GM10847 (cell line): ENCODE data around the gene PBX1.

Source experiments
- POLR2A ChIP-seq: IDR thresholded peaks from 2 replicates; pipeline ENCODE4 v1.6.1; 2011; ENCODE audit not compliant: insufficient read length; ENCODE audit errors: extremely low read depth

PBX1 gene

DNA sequence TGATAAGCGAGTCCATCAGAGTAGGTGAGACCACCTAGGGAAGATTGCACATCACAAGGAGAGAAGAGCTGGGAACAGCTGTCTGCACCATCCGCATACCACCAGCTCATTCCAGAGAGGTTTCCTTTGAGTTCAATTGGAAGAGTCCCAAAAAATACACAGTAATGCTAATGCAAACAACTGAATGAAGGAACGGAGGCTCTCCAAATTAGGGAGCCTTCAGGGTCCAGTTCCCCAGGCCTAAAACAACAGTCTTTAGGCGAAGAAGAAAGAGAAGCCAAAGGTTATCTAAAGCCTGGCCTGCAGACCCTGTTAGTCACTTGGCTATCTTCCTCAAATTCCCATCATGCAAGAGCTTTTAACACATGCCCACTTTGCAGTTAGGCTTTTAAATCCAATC lies 246.4 kb downstream of the PBX1 start:
- no peak for TF ChIP-seq POLR2A

- no peak for TF ChIP-seq POLR2A
Measured at GRCh38 chr1:164806531-164806930, 247.5 kb downstream of the PBX1 start.

GRCh38 chr1:164813776-164814175 lies 254.8 kb downstream of the PBX1 start:
- TF ChIP-seq POLR2A = no peak

- TF ChIP-seq POLR2A = no peak
Measured at GRCh38 chr1:164821648-164822047, 262.7 kb downstream of the PBX1 start.

DNA sequence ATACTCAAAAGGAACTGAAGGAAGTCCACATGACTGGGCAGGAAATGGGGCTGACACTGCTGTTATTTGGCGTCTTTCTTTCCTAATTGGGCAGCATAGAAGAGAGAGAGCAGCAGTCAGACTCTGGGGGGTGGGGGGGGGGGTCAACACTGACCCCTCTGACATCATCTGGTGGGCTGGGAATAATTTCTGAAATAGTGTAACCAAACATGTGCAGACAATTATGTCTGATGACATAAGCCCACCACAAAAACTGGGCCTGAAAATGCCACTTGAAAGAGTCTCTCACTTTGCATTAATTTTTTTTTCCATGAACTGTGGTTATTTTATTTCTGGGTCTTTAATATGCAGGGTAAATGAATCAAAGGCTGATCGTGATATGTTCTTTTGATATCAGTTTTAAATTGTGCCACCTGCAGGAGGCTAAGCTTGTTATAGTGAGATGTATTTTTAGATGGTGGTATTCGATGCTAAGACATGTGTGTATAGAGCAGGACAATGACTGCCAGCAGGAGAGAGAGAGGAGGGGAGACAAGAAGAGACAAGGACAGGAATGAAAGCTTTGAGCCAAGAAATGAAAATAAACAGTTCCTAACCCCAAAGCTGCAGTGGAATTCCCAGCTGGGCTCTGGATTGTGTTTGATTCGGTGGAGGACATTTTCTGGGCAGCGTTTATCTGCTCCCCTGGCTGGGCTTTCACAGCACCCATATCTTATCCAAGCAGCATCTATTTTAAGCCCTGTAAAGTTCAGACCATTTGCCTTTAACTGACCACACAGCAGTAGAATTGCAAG lies 264.7 kb downstream of the PBX1 start:
- TF ChIP-seq POLR2A = no peak

GRCh38 chr1:164824542-164824941 lies 265.6 kb downstream of the PBX1 start:
- no peak for TF ChIP-seq POLR2A

DNA sequence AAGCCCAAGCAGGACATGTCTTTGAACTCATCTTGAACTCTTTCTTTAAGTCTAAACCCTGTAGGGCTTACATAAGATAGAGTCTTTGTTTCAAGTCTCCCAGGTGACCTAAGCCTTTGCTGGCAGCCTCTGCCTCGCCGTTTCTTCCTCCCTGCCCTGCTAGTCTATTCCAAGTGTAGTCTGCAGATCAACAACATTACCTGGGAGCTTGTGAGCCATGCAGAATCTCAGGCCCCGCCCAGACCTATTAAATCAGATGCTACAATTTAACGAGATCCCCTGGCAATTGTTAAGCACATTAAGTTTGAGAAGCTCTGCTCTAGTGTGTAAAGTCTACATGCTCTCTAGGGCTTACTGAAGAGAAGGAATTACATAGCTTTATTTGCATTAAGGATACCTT lies 271.6 kb downstream of the PBX1 start:
- no peak for TF ChIP-seq POLR2A

DNA sequence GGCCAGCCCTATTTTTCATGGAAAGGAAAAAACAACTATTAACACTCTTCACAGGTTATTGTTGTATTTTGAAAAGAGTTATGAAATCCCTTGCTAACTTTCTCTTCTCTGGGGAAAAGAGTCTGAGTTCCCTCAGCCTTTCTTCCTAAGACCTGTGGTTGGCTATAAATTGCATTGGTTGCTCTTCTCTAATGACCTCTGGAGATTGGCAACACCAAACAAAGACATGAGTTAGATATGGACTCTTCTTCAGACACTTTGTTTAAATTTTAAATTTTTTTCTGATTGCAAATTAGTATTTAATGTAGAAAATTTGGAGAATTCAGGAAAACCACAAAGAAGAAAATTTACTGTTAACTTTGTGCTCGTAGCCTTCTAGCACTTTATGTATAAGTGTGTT lies 275.7 kb downstream of the PBX1 start:
- TF ChIP-seq POLR2A = no peak

DNA sequence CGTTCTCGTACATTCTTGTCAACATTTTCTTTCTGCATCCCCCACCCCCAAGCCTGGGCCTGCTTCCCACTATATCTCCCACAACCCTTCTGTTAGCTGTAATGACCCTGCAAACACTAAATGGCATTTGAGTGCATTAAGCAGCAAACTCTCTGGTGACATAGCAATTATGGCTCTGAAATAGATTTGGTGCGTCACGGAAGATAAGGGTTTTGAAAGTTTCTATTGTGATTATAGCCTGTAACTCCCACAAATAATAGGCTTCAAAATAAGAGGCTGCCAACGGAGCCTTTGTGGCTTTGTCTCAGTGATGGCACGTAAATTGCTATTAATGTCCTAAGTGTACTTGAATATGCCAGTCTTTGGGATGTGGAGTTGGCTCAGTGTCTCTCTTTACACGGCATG lies 277.6 kb downstream of the PBX1 start:
- no peak for TF ChIP-seq POLR2A

DNA sequence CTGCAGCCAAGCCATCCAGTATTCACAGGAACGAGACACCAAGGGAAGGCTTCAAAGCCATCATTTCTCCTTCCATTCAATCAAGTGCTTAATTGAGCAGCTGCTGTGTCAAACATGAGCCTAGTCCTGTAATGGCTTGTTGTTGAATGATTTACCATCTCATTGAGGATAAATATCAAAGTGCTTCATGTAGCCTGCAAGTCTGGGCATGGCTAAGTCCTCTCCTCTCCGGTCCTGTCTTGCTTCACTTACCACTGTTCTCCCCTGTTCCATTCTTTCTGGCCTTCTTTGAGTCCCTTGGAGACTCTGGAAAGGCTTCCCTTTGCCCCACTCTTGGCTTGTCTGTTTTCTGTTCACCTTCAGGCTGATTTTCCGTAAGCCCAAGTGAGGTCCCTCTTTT lies 279.8 kb downstream of the PBX1 start:
- TF ChIP-seq POLR2A = no peak

GRCh38 chr1:164840936-164841335 lies 282.0 kb downstream of the PBX1 start:
- no peak for TF ChIP-seq POLR2A

GRCh38 chr1:164841702-164842465 lies 282.9 kb downstream of the PBX1 start:
- no peak for TF ChIP-seq POLR2A

- no peak for TF ChIP-seq POLR2A
Measured at GRCh38 chr1:164842870-164843269, 283.9 kb downstream of the PBX1 start.

DNA sequence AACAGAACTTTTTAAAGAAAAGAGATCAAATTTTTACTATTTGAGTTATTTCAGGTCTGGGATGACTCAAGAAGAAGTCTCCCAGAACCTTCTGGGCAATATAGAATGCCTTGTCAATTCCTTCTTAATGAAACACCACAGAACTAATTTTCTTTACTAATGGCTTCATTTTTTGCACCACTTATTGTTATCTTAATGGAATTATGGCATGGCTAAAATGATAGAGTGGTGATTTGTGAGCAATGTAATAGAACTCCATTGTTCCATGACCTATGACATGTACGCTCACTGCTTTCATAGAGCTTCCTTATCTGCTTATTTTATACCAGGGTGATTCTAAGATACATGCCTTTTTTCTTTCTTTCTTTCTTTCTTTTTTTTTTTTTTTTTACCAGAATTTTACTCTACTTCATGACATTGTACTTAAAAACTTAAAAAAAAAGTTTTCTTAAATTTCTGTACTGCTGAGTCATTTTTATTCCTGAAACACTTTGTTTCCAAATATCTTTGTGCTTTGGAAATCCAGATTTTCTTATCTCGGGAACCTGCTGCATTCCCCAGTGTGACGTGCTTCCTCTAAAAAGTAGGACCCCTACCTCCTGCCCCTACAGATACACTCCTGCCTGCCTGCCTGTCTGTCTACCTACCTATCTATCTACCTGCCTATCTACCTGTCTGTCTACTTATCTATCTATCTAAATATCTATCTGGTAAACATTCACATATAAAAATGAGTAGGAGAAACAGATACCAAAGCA lies 284.9 kb downstream of the PBX1 start:
- TF ChIP-seq POLR2A = no peak

- no peak for TF ChIP-seq POLR2A
Measured at GRCh38 chr1:164846731-164847691, 288.0 kb downstream of the PBX1 start.
